Motor neuron (in vitro differentiated cells): Measurements from ENCODE around the gene MTFMT. TPM values are rescaled to one million over a fixed set of nuclear protein-coding genes. Genes with fewer than 3 reads are reported as not detected.
A peak's percentile ranks its signal among the peaks of the same experiment; 100 is the strongest.

ENCODE experiments used
- ATAC-seq, 8 experiments: fragments of 200-7000 bp; cut with Tn5 transposase; replicated peaks in 6 of 8; 2 replicates each; pipeline ENCODE4 v1.8.0; 2021; ENCODE audit warnings: mild to moderate bottlenecking in 8 of 8, moderate library complexity in 8 of 8
- H3K27ac ChIP-seq, 2 donors: fragments of 250-450 bp; sonication (Bioruptor Pico); 2 replicates each; pipeline ENCODE4 v1.9.0; 2021; ENCODE audit warnings: antibody characterized with exemption in 2 of 2, mild to moderate bottlenecking in 2 of 2, moderate library complexity in 1 of 2
- H3K4me1 ChIP-seq, 2 donors: fragments of 250-450 bp; sonication (Bioruptor Pico); replicated peaks in 1 of 2; 2 replicates each; pipeline ENCODE4 v1.6.1; 2021; ENCODE audit warnings: antibody characterized with exemption in 2 of 2, mild to moderate bottlenecking in 2 of 2, moderate library complexity in 1 of 2
- H3K4me3 ChIP-seq, 5 donors: fragments of 250-450 bp; sonication (Bioruptor Pico); 2 replicates each; pipeline ENCODE4 v1.9.0; 2021; ENCODE audit warnings: antibody characterized with exemption in 5 of 5, mild to moderate bottlenecking in 5 of 5, moderate library complexity in 4 of 5
- whole genome bisulfite sequencing, 10 experiments: fragments of 450-650 bp; shearing (Covaris generic); methylation state at CpG; one replicate each; pipeline ENCODE4 v1.0.0; 2022; 5-methylcytosine and 5-hydroxymethylcytosine counted together
- in situ Hi-C, 9 experiments: fragments of 400-800 bp; cut with MboI; loops; one replicate each; pipeline ENCODE4 v1.15.0; 2021; ENCODE audit warnings: low sequenced_read_pairs in 9 of 9, low pct_unique_long_range_greater_than_20kb in 2 of 9; ENCODE audit not compliant: unreplicated experiment in 9 of 9
- total RNA-seq, 8 experiments: library from RNA; unstranded; fragments of 300-600 nt; gene quantifications; 2 replicates each; pipeline versions ENCODE4 v1.2.3 to v1.2.4, GENCODE V29; 2022

MTFMT gene
- total RNA-seq, 8 experiments from 2014 or later, result 7.9 to 23.5 (median 10.4) TPM

DNA sequence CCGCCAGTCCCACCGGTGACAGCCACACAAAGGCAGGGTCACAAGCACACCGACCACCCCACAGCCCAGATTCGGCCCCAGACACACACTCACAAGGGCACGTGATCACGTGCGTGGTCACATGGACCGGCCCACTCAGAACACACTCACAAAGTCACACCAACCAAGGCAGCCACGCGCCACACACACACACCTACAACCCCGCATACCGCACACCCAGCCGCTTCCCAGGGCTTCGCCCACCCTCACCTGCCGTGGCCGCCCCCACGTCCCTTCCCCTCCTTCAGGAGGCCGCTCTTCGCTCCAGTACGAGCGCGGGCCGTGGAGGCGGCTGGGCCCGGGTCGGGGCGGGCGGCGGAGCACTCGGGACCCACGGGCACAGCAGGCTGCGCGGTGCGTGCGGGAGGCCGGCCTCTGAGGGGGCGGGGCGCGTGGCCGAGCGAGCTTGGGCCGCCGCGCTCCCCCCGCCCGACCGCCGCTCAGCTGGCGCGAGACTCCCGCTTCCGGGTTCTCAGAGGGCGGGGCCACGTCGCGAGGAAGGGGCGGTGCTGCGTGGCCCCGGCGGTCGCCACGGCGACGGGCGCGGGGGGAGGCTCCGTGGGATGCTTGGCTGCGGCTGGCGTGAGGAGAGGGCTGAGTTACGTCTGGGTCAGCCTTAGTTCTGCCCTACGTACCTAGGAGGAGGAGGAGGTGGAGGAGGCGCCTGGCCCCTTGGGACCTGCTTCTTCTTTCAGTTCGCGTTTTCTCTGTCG, 39.8 kb downstream of the MTFMT start, which contains the start of gene SPG21:
Gene SPG21, minus strand, starts transcription at position 499 of the 752 bp plus-strand sequence. CDS start 6,345 bp downstream, outside the sequence.
- Histone ChIP-seq H3K4me3 (peak within 1 kb of the TSS; percentile 87 to 100 (median 97)), H3K4me1 (peaks cover 14 to 15% of the 10 kb centered on the region in 2 donors), H3K27ac (peak within 1 kb of the TSS; percentile 90)
- ATAC-seq, result peak; percentile 87 to 96 (median 92)
- 0 to 4% (median 0%) methylated on average over 1 to 8 of the region's 75 CpGs; no CpG with 5 or more reads in 5 of the 10 experiments for WGBS, 10 experiments
- in situ Hi-C loops, result no loop called here

DNA sequence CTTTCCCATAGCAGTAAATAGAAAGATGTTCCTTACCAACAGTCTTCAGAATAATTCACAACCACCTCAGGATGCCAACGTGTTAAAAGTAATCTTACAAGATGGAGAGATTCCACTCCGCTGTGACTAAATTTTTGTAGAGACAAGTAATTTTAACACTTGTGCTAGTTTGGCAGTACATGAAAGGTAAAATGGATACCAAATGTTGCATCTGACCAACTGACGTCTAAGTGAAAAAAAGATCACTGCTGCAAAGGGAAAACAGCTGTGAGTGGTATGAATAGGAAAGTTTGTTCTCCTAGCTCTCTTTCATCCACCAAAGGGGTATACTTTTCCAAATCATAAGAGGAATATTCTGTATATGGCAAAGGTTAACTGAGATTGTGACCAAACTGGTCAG, 42.3 kb downstream of the MTFMT start:
- Histone ChIP-seq H3K4me3 (no peak overlapping the region), H3K27ac (no peak overlapping the region), H3K4me1 (peaks cover 14 to 15% of the 10 kb centered on the region in 2 donors)
- in situ Hi-C loops, result no loop called here
- 0 to 100% (median 73%) methylated on average over 1 to 3 of the region's 3 CpGs; no CpG with 5 or more reads in 1 of the 10 experiments for whole genome bisulfite sequencing, 10 experiments
- ATAC-seq, result no peak

DNA sequence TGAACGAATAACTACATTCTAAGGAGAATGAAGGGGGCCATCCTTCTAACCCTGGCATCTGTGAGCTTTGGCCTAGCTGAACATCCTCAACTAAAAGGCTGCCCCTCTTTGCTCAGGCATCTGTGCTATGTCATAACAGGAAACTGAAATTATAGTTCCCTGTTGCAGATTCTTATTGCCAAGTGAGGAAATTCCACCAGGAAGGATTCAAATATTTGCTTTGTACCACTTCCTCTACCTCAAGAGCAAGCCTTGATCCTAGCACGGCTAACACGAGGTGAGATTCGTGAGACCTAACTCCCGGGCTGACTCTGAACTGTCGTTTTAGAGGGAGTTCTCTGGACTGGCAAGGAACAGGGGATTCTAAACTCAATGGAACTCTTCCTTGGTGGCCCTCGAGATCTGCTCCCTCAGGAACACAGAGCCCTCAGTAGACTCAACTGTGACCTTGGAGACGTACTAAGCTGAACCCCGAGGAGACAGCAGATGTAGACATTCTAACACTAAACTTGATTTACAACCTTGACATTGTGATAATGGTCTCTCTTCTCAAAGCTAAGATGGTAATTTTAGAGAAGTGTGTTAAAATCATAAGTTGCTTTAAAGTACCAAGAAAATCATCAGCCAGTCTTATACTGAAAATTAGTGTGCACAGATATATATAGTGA, 43.9 kb downstream of the MTFMT start:
- no peak overlapping the region for H3K4me3 ChIP-seq
- no peak for ATAC-seq
- H3K27ac ChIP-seq, result no peak overlapping the region
- in situ Hi-C loops, result no loop called here
- 0 to 95% (median 79%) methylated on average over 1 to 8 of the region's 9 CpGs; no CpG with 5 or more reads in 1 of the 10 experiments for WGBS, 10 experiments
- peaks cover 10% of the 10 kb centered on the region in 2 donors for H3K4me1 ChIP-seq

DNA sequence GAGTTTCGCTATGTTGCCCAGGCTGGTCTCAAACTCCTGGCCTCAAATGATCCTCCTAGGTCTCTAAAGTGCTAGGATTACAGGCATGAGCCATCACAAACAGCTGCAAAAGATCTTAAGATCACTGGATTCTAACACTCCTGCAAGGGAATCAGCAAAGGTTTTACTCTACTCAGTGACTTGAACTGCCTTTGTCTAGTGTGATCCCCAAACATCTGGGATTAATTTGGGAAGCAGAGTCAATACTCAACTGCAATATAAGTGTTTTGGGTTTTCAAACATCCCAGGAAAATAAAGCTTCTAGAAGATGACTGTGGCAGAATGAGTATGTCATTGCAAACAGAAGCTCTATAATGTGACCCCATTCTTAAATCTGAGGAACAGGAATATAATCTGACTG, 47.0 kb downstream of the MTFMT start:
- no peak for ATAC-seq
- Histone ChIP-seq H3K4me3 (no peak overlapping the region), H3K27ac (no peak overlapping the region), H3K4me1 (no peaks in the 10 kb centered on the region)
- in situ Hi-C loops, result no loop called here
- 80 to 100% (median 100%) methylated on average over 1 of the region's 1 CpG; no CpG with 5 or more reads in 4 of the 10 experiments for WGBS, 10 experiments

DNA sequence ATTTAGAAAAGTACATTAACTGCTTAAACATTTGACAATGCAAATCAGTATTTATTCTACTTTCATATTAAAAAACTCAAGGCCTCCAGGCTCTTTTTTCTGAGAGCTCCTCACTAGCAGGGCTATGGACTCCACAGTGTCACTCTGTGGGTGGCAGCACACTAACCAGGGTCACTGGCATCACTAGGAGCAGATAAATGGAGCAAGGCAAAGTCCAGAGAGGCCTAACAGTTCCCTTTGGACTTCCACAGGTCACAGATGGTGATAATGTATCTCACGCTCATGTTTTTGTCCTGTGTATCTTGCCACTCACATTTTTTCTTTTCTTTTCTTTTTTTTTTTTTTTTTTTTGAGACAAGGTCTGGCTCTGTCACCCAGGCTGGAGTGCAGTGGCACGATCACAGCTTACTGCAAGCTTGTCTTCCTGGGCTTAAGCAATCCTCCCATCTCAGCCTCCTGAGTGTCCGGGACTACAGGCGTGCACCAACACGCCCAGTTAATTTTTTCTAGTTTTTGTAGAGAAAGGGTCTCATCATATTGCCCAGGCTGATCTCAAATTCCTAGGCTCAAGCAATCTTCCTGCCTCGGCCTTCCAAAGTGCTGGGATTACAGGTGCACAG, 47.5 kb downstream of the MTFMT start:
- in situ Hi-C loops, result no loop called here
- Histone ChIP-seq H3K27ac (no peak overlapping the region), H3K4me1 (no peaks in the 10 kb centered on the region), H3K4me3 (no peak overlapping the region)
- WGBS, 10 experiments, result 86 to 100% (median 92%) methylated on average over 1 to 6 of the region's 6 CpGs; no CpG with 5 or more reads in 2 of the 10 experiments
- ATAC-seq, result no peak

DNA sequence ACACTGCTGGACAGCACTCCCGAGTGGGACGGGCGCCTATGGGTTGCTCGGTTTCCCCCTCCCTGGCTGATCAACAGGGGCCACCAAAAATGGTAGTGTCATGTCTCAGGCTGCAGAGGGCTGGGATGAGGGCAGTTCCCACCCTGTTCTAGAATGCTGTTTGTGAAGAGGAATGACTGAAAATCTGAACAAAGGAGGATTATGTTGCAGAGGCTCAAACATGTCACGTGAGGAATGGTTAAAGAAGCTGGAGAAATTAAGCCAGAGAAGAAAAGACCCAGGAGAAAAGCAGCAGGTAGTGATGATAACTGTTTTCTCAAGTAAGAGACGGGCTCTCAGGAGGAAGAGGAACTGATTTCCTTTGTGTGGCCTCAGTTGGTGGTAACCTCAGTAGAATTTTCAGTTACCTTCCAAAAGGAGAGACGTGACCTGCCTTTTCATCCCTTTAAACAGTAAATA, 50.2 kb downstream of the MTFMT start:
- no peak overlapping the region for H3K4me3 ChIP-seq
- 40 to 100% (median 61%) methylated on average over 1 to 5 of the region's 7 CpGs for WGBS, 10 experiments
- in situ Hi-C loops, result no loop called here
- peak in 3 of 8 experiments; percentile 28 to 51 (median 33) for ATAC-seq
- H3K27ac ChIP-seq, result no peak overlapping the region
- H3K4me1 ChIP-seq, result no peaks in the 10 kb centered on the region

DNA sequence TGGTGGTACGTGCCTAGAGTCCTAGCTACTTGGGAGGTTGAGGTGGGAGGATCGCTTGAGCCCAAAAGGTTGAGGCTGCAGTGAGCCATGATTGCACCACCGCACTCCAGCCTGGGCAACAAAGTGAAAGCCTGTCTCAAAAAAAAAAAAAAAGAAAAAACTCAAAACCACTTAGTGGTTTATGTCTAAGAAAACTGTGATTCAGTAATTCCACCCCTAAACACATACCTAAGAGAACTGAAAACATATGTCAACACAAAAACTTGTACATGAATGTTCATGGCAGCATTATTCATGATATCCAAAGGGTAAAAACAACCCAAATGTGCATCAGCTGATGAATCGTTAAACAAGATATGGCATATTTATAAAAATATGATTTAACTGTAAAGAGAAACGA, 54.0 kb downstream of the MTFMT start:
- WGBS, 10 experiments, result 74 to 100% (median 78%) methylated on average over 2 to 5 of the region's 5 CpGs; no CpG with 5 or more reads in 1 of the 10 experiments
- in situ Hi-C loops, result no loop called here
- Histone ChIP-seq H3K4me1 (no peaks in the 10 kb centered on the region), H3K4me3 (no peak overlapping the region), H3K27ac (no peak overlapping the region)
- peak in 1 of 8 experiments; percentile 11 for ATAC-seq

DNA sequence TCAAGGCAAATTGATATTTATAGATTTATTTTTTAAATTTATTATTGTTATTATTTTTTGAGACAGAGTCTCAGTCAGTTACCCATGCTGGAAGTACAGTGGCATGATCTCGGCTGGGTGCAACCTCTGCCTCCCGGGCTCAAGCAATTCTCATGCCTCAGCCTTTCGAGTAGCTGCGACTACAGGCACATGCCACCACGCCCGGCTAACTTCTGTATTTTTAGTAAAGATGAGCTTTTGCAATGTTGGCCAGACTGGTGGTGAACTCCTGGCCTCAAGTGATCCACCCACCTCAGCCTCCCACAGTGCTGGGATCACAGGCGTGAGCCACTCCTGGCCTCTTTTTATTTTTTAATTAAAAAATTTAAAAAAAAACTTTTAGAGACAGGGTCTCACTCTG, 58.7 kb downstream of the MTFMT start:
- in situ Hi-C loops, result no loop called here
- 87 to 100% (median 96%) methylated on average over 1 to 7 of the region's 7 CpGs; no CpG with 5 or more reads in 1 of the 10 experiments for WGBS, 10 experiments
- no peak for ATAC-seq
- Histone ChIP-seq H3K4me3 (no peak overlapping the region), H3K4me1 (no peaks in the 10 kb centered on the region), H3K27ac (no peak overlapping the region)

DNA sequence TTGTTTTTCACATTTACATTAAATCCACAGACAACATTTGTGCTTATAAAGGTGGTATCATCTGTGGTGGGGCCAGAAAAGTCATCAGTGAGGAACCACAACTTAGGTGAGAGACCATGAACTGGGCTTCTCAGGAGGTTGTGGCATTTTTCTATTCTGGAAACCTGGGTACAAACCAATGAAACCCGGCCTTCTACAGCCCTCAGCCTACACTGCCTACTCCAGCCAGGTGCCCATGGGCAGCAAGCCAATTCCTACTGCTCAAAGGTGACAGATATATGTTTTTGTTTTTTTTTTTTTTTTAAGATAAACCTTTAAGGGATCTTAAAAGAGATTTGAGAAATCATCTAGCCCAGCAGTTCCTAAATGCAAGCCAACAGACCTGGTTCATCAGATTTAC, 60.0 kb downstream of the MTFMT start:
- no peak overlapping the region for H3K27ac ChIP-seq
- no peaks in the 10 kb centered on the region for H3K4me1 ChIP-seq
- 100% methylated on average over 1 of the region's 1 CpG; no CpG with 5 or more reads in 5 of the 10 experiments for WGBS, 10 experiments
- ATAC-seq, result no peak
- no peak overlapping the region for H3K4me3 ChIP-seq
- in situ Hi-C loops, result no loop called here

DNA sequence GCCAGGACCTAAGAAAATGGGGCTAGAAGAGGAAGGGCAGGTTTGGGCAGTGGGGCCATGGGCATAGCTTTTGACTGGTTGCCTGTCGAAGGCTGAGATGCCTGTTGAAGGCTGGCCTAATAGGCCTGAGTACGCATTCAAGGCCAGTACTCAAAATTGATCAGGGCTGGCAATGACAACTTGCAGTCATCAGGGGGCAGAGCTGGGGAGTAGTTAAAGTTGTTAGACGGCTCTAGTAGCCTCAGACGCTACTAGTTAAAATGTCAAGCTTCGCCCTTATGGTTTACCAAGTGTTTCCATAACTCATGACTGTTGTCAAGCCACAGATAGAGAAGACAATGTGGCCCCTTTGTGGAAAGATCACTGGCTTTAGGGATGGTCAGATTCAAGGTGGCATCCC, 68.4 kb downstream of the MTFMT start:
- no peaks in the 10 kb centered on the region for H3K4me1 ChIP-seq
- no peak for ATAC-seq
- H3K27ac ChIP-seq, result no peak overlapping the region
- H3K4me3 ChIP-seq, result no peak overlapping the region
- 80 to 100% (median 93%) methylated on average over 1 to 5 of the region's 5 CpGs; no CpG with 5 or more reads in 4 of the 10 experiments for WGBS, 10 experiments
- in situ Hi-C loops, result no loop called here

DNA sequence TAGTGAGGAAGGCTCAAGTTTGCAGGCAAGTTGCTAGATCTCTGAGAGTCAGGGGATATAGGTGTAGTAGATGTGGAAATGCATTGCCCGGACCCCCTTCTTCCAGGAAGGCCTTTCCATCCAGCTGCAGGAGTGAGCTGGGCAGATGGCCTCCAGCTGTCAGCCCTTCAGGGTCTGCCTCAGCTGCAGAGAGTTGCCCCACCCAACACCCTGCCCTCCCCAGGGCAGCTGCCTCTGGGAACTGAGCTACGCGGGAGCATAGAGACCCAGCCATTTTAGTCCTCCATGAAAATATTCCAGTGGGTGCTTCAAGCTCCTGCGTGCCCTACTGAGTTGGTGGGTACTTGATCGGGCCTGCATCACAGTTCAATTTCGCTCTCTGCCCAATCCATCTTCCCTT, 69.3 kb downstream of the MTFMT start:
- Histone ChIP-seq H3K4me3 (no peak overlapping the region), H3K27ac (no peak overlapping the region), H3K4me1 (no peaks in the 10 kb centered on the region)
- 80 to 100% (median 100%) methylated on average over 1 to 3 of the region's 6 CpGs; no CpG with 5 or more reads in 3 of the 10 experiments for WGBS, 10 experiments
- ATAC-seq, result peak in 3 of 8 experiments; percentile 38 to 68 (median 63)
- in situ Hi-C loops, result no loop called here

DNA sequence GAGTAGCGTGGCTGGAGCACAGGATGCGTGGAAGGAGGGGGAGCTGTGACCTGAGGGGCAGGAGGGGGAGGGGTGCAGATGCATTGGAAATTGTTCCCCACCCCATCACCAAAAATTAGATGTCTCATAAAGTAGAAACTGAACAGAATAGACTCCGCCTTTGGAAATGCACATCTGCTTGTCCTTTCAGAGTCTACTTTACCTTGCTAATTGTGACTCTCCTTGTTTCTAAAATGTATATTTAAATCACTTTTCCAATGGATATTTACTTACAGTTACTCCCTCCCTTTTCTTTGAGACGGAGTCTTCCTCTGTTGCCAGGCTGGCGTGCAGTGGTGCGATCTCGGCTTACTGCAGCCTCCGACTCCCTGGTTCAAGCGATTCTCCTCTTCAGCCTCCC, 70.3 kb downstream of the MTFMT start:
- in situ Hi-C loops, result no loop called here
- Histone ChIP-seq H3K4me1 (no peaks in the 10 kb centered on the region), H3K27ac (no peak overlapping the region), H3K4me3 (no peak overlapping the region)
- WGBS, 10 experiments, result 34 to 96% (median 80%) methylated on average over 1 to 6 of the region's 9 CpGs; no CpG with 5 or more reads in 5 of the 10 experiments
- ATAC-seq, result peak in 3 of 8 experiments; percentile 79 to 89 (median 84)

DNA sequence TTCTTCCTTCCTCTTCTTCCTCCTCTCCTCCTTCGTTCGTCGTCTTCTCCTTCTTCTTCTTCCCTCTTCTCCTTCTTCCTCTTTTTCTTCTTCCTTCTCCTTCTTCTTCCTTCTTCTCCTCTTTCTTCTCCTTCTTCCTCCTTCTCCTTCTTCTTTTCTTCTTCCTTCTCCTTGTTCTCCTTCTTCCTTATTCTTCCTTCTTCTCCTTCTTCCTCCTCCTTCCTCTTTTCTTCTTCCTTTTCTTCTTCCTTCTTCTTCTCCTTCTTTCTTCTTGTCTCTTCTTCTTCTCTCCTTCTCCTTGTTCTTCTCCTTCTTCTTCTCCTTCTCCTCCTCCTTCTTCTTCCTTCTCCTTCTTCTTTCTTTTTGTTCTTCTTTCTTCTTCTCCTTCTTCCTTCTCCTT, 75.0 kb downstream of the MTFMT start:
- in situ Hi-C loops, result no loop called here

More for the DNA sequence above, 75.0 kb downstream of the MTFMT start:
- WGBS, 10 experiments, result 87 to 98% (median 95%) methylated on average over 2 to 3 of the region's 3 CpGs; no CpG with 5 or more reads in 1 of the 10 experiments
- Histone ChIP-seq H3K27ac (no peak overlapping the region), H3K4me1 (no peaks in the 10 kb centered on the region), H3K4me3 (no peak overlapping the region)
- no peak for ATAC-seq
